Activated CD4-positive, alpha-beta T cell treated with anti-CD3 and anti-CD28 coated beads for 48 hours (primary cell): Measurements from ENCODE around the gene SINHCAF.
A peak's percentile ranks its signal among the peaks of the same experiment; 100 is the strongest.

ENCODE experiments used
- DNase-seq: peaks from one replicate; pipeline ENCODE4 v3.0.0-alpha.2; 2020

Gene SINHCAF

DNA sequence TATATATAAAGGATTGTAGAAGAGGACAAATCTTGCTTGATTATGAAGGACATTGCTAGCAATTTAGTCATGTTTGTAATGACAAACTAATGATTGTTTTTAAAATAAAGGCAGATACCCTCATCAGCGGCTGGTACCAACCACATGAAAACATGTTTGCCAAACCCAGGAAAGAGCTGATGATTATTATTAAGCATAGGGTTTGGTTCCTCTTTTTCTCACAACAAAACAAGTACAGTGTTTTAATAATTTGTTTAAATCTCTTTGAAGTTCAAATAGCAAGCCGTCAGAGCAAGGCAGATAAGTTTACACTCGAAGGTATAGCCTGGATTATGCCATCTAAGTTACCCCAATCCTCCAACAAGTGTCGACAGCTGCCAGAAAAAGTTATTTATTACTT lies 5.3 kb upstream of the SINHCAF start:
- no peak for DNase-seq

DNA sequence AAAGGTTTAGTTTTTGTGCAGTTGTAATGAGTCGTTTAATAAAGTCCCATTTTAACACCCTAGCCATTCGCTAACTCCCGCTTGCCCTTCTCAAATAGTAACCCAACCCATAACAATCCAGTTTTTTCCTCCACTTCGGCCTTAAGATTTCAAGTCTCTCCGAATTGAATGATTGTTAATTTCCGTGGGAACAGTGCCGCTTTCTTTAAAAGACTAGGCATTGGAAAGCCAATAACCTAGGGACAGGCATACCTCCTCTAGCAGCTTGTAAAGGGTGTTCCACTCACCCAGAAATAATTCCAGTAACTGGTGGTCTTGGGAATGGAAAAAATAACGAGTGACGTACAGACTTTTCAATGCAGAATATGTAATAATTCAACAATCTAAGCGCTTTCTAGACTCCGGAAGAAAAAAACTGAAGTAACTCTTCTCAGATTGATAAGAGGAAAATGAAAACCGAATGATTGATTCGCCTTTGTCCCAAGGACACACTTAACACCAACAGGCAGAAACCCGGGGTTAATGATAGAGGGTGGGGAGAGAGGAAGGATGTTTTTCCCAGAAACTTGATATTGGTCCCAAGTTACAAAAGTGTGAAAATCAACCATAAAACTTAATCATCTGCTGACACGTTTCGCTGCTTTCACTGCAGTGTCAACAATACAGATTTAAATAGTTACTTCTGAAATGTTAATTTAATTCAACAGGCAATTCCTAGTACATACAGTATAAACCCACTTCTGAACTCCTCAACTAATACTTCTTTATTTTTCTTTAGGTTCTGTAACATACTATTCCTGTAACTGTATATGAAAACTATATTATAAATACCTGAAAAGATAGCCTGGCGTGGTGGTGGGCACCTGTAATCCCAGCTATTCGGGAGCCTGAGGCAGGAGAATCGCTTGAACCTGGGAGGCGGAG lies 1.0 kb upstream of the SINHCAF start:
- DNase-seq, result no peak

DNA sequence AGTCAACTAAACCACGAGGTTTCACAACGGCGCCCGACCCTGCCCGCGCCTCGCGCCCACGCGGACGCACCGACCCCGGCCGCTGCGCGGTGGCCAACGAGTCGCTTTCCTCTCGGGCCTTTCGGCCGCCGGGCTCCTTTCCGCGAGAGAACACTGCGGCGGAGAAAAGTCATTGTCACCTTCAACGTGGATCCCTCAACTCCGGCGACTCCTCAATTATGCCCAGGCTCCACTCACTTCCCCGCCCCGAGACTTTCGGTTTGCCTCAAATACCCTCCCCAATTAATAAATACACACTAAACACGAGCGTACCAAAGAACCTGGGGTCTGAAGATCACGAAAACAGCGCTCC lies 450 bp downstream of the SINHCAF start:
- DNase-seq, result peak; percentile 51

DNA sequence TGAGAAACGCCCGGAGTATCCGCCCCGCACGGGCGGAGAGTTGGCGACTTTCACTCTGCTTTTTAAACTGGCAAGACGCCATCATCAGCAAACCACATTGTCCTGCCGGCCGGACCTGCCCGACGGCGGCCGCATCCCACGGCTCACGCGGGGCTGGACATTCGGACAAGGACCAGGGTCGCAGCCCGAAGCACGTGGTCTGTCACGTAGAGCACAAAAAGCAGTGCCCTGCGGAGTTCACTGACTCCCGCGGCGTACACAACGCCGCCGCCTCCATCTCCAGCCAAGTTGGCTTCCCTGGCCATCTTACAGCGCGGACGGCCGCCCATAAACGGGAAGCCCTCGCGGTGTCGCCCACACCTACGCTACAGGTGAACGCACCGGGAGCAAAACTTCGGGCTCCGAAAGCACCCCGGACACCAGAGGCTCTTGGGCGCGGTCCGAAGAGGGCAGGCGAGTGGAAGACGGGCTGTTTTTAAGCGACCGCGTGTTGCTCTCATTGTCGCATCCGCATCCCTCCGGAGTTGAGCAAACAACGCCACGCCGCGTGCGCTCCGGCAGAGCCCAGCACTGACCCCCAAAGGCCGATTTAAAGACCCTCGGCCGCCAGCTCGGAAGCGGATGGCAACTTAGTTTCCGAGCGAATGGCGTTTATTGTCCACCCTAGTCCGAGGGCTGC lies 966 bp downstream of the SINHCAF start:
- DNase-seq, result peak; percentile 62

DNA sequence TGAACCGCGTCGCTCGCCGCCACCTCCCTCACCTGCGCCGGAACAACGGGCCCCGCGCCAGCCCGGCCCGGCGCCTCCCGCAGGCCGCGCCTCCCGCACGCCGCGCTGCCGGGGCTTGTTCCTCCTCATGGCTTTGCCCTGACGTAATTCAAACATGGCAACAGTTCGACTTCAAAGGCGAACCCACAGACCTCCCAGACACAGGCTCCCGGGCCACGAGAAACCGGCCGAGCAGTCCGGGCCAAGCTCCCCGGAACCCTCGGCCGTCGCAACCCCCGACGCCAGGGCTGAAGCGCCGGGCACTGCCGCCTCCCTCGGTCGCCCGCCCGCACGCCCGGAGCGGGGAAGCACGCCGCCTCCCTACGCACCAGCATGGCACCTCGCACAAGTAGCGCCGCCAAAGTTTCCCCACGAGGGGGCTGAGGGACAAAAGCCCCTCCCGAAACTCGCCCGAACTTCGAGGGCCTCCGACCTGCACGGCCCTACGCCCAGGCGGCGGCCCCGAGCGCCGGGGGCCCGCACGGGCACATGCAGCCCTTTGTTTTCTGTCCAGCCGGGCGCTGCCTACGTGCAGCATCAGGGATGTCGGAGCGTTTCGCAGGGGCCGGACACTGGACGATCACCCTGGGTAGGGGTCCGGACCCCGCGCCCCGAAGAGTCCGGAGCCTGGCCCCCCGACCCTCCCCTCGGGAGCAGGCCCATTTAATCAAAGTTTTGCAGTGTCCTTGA lies 1.7 kb downstream of the SINHCAF start:
- DNase-seq, result peak; percentile 79

DNA sequence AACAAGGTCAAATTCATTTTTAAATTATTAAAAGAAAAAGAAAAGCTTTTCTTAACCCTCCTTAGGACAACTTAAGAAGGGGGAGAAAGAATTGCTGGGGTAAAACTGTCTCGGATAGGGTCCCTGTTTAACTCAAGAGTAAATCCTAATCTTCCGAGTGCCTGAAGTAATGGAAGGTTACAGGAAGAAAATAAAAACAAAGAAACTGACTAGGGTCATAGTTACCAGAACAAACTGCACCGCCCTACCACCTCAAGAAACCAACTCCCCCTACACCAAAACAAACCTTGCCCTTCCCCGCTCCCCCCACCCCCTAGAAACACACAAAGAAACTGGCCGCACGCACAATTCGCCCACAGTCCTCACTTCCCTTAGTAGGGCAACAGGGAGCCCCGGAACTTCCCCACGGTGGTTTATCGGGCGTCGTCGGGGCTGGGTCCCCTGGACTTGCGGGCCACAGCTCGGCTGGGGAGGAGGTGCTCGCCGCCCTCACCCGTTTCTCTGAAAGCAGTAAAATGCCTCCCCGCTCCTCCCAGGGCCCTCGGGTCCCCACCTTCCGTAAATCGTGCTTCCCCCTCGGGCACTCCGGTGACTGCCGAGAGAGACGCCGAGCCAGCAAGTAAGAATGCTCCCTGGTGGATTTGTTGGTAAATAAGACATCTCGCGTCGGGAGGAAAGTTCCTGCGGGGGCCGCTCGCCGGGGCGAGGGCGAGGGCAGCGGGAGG lies 2.4 kb downstream of the SINHCAF start:
- DNase-seq, result peak; percentile 66

DNA sequence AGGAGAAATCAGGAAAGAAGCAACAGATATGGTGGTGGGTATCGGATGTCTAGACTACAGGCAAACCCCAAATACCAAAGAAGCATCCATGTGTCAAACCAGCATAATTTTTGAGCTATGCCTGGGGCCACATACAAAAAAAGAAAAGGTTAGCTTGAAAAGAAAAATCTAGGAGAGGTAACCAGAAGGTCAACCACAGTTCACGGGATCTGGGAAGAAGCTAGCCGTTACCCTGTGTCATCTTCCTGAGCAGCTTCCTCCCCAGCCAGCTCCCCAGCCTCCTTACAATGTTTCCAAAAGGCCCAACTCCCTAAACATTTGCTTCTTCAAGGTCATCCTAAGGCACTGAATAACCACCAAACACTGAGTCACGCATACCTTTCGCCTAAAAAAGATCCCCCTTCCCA lies 3.1 kb downstream of the SINHCAF start:
- no peak for DNase-seq

DNA sequence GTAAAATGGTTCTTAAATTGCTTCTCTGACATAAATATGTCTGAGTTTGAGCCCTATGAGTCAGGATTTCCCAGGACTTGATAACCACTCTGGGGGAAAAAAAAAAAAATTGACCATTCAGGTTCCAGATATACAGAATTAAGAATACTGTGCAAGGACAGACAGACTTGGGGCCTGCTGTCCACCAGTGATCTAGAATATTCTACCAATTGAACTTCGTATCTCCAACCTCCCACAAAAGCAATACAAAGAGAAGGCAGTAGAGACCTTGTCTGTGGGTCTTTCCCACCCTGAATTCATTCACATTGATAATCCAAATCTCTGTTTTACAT lies 4.1 kb downstream of the SINHCAF start:
- DNase-seq, result no peak

DNA sequence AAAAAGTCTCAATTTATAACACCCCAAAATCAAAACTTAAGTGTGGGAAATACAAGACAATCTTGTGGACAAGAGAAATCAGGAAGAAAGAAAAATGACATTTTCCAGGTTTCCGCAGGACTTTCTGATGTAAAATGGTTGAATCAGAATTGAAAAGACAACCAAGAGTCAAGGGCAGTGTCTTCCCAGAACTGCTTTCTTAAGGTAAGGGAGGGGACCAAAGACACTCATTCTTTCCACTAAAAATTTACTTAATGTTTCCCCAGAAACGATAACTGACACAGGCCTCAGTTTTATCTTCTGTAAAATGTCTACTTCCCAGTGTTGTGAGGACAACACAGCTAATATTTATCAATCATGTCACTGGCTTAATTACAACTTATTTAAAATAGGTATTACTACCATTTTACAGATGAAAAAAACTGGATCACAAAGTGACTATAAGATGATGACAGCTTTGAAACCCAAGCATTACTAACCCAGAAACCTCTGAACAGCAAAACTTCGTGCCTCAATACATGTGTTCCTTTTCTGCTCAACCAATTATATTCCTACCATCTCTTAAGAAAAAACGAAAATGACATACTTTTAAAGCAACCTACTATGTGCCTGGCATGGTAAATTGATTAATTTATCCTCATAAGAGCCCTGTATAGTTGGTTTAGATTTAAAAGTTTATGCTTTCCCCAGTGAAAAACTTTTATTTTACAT lies 4.6 kb downstream of the SINHCAF start:
- DNase-seq, result no peak

DNA sequence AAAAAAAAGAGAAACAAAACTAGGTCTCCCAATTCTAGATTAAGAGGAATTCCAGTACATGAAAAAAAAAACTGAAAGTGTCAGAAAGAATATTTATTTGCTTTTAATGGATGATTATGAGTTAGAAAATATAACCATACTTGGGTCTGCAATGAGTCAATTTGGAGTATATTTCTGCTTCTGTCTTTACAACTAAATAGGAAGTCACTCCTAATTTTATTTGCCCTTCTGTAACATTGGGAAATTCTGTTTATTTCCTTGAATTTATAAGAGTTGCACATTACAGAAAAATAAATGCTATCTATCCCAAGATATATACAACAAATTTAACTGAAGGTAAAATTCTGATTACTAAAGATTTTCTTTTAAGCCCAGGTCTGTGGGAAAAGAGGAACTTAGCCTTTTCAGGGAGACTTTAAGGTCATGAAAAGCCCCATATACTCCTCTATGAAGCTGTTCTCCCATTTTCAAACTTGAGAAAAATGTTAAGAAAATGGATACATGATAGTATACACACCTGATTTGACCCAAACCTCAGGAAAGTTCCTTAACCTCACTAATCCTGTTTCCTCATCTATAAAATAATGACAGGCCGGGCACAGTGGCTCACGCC lies 7.2 kb downstream of the SINHCAF start:
- DNase-seq, result no peak

DNA sequence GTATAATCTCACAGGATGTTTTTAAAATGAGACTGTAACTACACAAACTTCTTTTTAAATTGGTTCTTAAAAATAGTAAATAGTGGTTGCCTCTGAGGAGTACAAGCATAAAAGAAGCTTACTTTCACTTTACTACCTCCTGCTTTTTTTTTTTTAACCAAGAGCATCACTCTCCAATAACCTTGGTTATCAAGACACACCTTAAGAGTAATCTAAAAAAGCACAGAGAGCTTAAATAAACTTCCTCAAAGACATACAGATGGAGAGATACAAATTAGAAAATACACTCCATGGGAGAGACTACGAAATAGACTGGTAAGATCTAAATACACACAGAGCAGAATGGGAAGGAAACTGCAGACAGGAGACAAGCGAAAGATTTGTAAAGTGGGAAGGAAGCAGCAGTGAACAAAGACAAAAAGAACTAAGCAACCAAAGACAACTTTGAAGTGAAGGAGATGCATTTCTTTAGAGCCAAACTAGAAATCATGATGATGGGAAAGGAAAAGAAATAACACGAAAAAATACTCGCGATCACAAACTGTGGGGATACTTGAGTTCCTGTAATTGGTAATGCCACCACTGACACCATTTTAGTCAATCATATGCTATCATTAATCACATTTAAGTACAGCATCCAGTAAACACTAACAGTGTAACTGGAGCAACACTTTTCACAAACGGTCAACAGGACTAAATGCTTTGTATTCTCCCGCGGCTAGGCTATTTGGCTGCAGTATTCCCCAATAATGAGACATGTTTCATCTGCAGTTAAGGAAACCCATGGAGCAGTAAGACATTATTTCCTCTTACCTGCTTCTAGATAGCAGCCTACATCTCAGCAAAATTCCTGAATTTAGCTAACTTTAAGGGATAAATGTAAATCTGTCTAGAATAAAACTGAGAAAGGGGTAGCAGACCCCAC lies 8.2 kb downstream of the SINHCAF start:
- DNase-seq, result no peak

DNA sequence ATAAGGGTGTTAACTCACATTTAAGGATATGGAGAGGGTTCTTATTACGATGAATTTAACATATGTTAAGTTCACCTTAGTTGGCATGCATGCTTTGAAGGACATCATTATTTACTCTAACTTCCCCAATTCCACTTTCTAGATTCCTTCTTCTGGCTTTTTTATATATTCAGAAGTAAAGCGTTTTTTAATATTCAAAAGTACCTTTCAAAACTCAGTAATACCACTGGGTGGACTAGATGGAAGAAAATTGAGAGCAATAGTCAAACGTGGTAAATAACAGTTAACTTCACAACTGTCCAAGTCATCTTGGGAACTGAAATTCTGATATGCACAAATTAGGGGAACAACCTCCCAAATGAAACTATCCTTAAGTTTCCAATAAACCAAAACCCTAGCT lies 9.1 kb downstream of the SINHCAF start:
- no peak for DNase-seq

DNA sequence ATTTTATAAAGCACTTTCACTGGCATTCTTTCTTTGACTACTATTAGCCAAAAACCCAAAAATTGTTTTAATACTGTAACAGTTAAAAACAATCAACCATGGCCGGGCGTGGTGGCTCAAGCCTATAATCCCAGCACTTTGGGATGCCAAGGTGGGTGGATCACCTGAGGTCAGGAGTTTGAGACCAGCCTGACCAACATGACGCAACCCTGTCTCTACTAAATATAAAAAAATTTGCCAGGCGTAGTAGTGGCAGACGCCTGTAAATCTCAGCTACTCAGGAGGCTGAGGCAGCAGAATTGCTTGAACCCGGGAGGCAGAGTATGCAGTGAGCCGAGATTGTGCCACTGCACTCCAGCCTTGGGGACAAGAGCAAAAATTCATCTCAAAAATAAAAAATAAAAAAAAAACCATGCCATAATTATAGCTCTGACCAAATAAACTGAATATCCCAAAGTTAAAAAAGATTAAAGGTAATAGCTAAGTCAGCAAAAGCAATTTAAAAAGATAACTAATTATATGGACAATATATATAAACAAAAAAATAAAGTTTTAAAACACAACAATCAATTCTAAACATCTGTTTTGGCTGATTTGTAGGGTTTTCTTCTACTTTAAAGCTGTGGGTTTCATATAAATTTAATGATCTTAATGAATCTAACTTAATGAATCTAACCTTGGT lies 10.0 kb downstream of the SINHCAF start:
- no peak for DNase-seq

DNA sequence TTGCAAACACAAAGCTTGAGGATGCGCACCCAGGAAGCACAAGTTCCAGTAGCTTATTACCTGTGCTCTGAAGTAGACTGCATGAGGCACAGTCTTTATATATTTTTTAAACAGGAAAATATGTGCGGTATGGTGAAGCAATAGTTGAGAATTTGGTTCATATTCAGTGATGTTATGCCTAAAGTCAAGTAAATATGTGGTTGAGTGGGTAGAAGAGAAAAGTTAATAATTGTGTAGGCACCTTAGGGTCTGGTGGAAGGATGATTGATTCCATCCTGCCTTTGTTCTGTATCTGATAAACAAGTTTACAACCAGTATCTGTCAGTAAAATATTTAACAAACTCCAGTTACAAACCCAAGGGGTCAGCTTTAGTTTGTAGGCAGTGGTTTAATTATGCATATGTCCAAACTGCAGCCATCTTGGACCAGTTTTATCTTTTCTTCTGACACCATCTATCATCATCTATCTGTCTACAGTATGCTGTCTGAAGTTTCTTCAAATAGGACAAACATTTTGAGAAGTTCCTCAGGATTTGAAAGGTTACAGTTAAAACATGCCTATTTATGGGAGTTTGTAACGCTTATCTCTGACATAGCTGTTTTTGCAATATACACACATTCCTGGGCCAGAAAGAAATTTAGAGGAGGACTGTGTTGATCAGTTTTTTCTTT lies 10.8 kb downstream of the SINHCAF start:
- DNase-seq, result no peak

DNA sequence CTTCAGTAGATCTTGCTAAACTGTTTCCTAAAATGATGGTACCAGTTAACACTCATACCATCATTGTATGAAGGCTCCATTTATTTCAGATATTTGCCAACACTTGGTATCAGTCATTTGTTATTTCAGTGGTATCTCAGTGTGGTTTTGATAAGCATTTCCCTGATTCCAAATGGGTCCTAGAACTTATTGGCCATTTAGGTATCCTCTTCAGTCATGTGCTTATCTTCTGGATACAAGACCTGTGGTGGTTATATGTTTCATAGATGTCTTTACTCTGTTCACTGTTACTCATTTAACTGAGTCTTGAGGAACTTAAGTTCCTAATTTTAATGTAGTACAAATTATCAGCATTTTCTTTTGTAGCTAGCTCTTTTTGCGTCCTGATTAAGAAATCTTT lies 13.5 kb downstream of the SINHCAF start:
- no peak for DNase-seq

DNA sequence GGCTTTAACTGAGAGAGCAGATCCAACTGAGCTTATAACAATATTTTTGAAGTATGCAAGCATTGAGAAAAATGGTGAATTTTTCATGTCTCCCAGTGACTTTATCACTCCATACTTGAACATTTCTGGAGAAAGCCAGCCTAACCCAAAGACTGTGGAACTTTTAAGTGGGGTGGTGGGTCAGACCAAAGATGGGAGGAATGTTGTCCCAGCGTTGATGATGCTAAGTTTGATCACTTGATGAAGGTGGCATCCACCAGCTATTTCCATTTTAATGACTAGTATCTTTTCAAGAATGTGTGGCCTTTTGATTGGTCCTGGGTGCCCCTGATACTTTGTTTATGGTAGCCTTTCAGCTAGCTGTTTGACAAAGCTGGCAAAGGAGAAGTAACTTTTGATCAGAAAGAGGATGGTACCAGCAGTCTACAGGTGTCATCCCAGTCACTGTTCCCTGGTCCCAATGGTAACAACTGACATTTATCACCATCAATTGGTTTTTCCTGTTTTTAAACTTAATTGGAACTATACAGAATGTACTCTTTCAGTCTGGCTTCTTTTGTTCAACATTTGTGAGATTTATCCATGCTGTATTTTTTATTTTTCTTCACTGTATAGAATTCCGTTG lies 14.2 kb downstream of the SINHCAF start:
- DNase-seq, result no peak

DNA sequence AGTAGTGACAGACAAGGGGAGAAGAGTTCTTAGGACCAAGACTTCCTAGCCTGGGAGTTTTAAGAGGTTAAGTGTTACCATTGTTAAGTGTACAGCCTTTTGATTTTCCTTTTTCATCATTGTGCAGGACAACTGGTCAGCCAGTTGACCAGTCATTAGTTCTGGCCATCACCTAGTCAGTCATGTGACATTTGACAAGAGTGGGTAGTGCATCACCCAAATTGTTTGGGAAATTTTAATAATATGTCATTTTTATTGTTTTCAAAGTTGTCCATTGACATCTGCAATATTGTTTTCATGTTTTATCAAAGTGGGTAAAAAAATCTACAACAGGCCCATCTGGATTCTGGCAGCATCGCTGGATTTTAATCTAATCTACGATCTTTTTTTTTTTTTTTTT lies 15.5 kb downstream of the SINHCAF start:
- DNase-seq, result no peak

DNA sequence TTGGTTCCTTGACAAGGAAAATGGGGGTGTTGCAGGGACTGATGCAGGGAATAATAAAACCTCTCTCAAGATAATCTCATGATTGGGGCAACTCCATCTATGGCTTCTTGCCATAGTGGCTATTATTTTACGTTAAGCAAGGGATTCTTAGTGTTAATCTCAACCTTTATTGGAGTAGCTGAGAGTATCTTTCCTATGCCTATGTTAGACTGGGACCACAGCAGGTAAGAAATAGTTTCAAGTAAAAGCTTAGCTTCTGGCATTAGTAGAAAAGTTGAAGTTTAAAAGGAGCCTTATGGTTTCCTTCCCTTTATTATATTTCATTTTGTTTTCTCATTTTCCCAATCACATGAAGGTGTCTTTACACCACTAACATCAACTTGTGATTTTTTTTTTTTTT lies 16.7 kb downstream of the SINHCAF start:
- no peak for DNase-seq

DNA sequence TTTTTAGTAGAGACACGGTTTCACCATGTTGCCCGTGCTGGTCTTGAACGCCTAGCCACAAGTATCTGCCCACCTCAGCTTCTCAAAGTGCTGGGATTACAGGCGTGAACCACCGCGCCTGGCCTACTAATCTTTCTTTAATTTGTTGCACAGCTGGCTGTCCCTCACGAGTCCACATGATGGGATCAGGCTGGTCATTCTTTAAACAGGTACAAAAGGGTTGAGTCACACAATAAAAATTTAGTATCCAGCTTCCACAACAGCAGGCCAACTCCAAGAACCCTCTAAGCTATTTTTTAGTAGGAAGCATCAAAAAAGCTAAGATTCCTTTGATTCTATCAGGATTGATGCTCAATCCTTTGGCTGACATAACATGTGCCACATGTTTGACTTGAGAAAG lies 17.8 kb downstream of the SINHCAF start:
- no peak for DNase-seq
